MM.1S (cell line): ENCODE data around the gene POLG.

Experiments
- DNase-seq: peaks from one replicate; pipeline ENCODE4 v3.0.0-alpha.2; 2015
- H2AFZ ChIP-seq: fragments of 300-600 bp; sonication (generic); 2 replicates; pipeline ENCODE4 v1.6.0; 2016; ENCODE audit warnings: antibody characterized with exemption, low read length
- H3F3A ChIP-seq: fragments of 300-600 bp; sonication (generic); 2 replicates; pipeline ENCODE4 v1.6.1; 2016; ENCODE audit warnings: mild to moderate bottlenecking, antibody characterized with exemption, low read length, moderate library complexity, mixed read lengths; ENCODE audit not compliant: insufficient read depth
- H3K27ac ChIP-seq: fragments of 300-600 bp; sonication (generic); 2 replicates; pipeline ENCODE4 v1.5.1; 2016; ENCODE audit warnings: mild to moderate bottlenecking, low read length
- H3K27me3 ChIP-seq: fragments of 300-600 bp; sonication (generic); replicated peaks from 2 replicates; pipeline ENCODE4 v1.6.0; 2016; ENCODE audit warnings: low read length; ENCODE audit not compliant: insufficient read depth
- H3K36me3 ChIP-seq: fragments of 300-600 bp; sonication (generic); replicated peaks from 2 replicates; pipeline ENCODE4 v1.6.1; 2016; ENCODE audit warnings: mild to moderate bottlenecking, low read length, mixed read lengths; ENCODE audit not compliant: insufficient read depth
- H3K4me1 ChIP-seq: fragments of 300-600 bp; sonication (generic); 2 replicates; pipeline ENCODE4 v1.6.1; 2016; ENCODE audit warnings: low read length, mixed read lengths
- H3K4me2 ChIP-seq: fragments of 300-600 bp; sonication (generic); 2 replicates; pipeline ENCODE4 v1.6.0; 2016; ENCODE audit warnings: low read depth, low read length
- H3K4me3 ChIP-seq: fragments of 300-600 bp; sonication (generic); 2 replicates; pipeline ENCODE4 v1.5.1; 2016; ENCODE audit warnings: low read length, mixed read lengths
- H3K79me2 ChIP-seq: fragments of 300-600 bp; sonication (generic); 2 replicates; pipeline ENCODE4 v1.6.1; 2016; ENCODE audit warnings: mixed run types, low read length, mixed read lengths
- H3K9ac ChIP-seq: fragments of 300-600 bp; sonication (generic); 2 replicates; pipeline ENCODE4 v1.6.1; 2016; ENCODE audit warnings: low read length, mixed read lengths
- H3K9me2 ChIP-seq: fragments of 300-600 bp; sonication (generic); replicated peaks from 2 replicates; pipeline ENCODE4 v1.6.1; 2016; ENCODE audit warnings: mild to moderate bottlenecking, low read length, mixed read lengths; ENCODE audit not compliant: insufficient read depth
- H3K9me3 ChIP-seq: fragments of 300-600 bp; sonication (generic); replicated peaks from 2 replicates; pipeline ENCODE4 v1.6.1; 2016; ENCODE audit warnings: mild to moderate bottlenecking, low read length, mixed read lengths; ENCODE audit not compliant: insufficient read depth
- H4K20me1 ChIP-seq: fragments of 300-600 bp; sonication (generic); 2 replicates; pipeline ENCODE4 v1.6.1; 2016; ENCODE audit warnings: mild to moderate bottlenecking, low read length, moderate library complexity, mixed read lengths; ENCODE audit not compliant: insufficient read depth
- EZH2 ChIP-seq: fragments of 300-600 bp; sonication (generic); optimal IDR thresholded peaks from 2 replicates; pipeline ENCODE3; 2017; ENCODE audit warnings: low read depth, mild to moderate bottlenecking, antibody characterized with exemption, low read length, mixed read lengths
- EZH2phosphoT487 ChIP-seq: fragments of 300-600 bp; sonication (generic); IDR thresholded peaks from 2 replicates; pipeline ENCODE4 v1.6.1; 2018; ENCODE audit warnings: antibody characterized with exemption, low read length
- TF ChIP-seq, protein P1 (sequence below): fragments of 300-600 bp; sonication (generic); IDR thresholded peaks from 2 replicates; pipeline ENCODE4 v1.5.1; 2016; ENCODE audit warnings: antibody characterized with exemption, low read length, mixed read lengths

The POLG gene

DNA sequence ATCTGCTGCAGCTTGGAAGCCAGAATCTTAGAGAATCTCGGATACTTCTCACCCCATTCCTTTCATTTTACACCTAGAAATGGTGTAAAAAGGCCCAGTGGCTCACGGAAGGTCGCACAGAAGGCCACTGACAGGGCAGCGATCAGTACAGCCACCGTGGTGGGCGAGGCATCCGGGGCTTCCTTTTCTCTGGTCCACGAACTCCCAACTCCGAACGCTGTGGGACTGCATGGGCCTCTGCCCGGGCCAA, 36.3 kb upstream of the POLG start:
- Histone ChIP-seq H3K4me1 (no peaks in the 10 kb centered on the region), H3K27ac (no peak overlapping the region), H3K4me3 (no peak overlapping the region), H3K79me2 (no peaks in the 10 kb centered on the region), H2AFZ (no peak overlapping the region), H3K9ac (no peak overlapping the region), H3F3A (no peaks in the 10 kb centered on the region), H3K9me2 (no peaks in the 10 kb centered on the region), H3K27me3 (peaks cover 97% of the 10 kb centered on the region), H3K36me3 (no peaks in the 10 kb centered on the region), H3K4me2 (no peak overlapping the region), H3K9me3 (no peaks in the 10 kb centered on the region), H4K20me1 (no peaks in the 10 kb centered on the region)
- TF ChIP-seq EZH2 = no peak
- no peak for TF ChIP-seq EZH2phosphoT487
- TF ChIP-seq, protein P1, sequence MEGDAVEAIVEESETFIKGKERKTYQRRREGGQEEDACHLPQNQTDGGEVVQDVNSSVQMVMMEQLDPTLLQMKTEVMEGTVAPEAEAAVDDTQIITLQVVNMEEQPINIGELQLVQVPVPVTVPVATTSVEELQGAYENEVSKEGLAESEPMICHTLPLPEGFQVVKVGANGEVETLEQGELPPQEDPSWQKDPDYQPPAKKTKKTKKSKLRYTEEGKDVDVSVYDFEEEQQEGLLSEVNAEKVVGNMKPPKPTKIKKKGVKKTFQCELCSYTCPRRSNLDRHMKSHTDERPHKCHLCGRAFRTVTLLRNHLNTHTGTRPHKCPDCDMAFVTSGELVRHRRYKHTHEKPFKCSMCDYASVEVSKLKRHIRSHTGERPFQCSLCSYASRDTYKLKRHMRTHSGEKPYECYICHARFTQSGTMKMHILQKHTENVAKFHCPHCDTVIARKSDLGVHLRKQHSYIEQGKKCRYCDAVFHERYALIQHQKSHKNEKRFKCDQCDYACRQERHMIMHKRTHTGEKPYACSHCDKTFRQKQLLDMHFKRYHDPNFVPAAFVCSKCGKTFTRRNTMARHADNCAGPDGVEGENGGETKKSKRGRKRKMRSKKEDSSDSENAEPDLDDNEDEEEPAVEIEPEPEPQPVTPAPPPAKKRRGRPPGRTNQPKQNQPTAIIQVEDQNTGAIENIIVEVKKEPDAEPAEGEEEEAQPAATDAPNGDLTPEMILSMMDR = no peak
- DNase-seq = no peak

DNA sequence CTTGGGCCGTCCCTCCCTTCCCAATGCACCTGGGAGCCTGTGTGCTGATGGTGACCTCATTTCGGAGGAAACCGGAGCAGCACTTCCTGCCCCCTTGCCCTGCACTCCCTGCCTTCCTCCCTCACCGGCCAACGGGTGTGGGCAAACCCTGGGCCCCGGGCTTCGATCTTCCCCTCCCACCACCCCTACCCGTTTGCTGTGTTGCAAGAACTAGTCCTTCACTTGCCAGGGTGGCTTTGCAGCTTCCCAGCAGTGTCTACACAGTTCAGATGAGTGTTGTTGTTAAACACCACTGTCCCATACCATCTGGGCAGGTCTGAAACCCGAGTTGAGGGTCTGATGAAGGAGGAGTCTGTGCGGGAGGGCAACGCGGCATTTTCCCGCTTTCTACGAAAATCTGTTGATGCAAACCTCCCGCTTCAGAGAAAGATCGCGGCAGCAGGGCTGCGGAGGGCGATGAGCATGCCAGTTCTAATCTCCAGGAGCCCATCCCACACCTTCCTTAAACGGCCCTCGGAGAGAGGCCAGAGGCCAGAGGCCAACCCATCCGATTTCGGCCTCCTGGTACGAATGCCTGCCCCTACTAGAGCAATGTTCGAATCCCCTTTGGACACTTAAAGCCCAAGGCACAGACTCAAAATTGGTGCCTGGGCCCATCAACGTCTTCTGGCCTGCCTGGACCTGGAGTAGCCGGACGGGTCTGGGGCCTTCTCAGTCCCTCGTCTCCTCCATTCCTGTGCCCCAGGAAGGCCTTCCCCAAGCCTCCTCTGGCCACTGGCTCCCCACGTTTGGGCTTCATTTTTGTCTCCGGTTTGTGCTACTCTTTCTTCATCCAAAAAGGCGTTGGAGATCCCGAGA, 35.7 kb upstream of the POLG start:
- DNase-seq = no peak
- Histone ChIP-seq H3K36me3 (no peaks in the 10 kb centered on the region), H3K9ac (no peak overlapping the region), H3K4me3 (no peak overlapping the region), H3K79me2 (no peaks in the 10 kb centered on the region), H4K20me1 (no peaks in the 10 kb centered on the region), H3F3A (no peaks in the 10 kb centered on the region), H3K4me1 (no peaks in the 10 kb centered on the region), H3K9me3 (no peaks in the 10 kb centered on the region), H2AFZ (no peak overlapping the region), H3K27ac (no peak overlapping the region), H3K9me2 (no peaks in the 10 kb centered on the region), H3K4me2 (no peak overlapping the region), H3K27me3 (peaks cover 97% of the 10 kb centered on the region)
- TF ChIP-seq EZH2phosphoT487 (no peak), EZH2 (no peak)
- TF ChIP-seq, protein P1 = no peak

DNA sequence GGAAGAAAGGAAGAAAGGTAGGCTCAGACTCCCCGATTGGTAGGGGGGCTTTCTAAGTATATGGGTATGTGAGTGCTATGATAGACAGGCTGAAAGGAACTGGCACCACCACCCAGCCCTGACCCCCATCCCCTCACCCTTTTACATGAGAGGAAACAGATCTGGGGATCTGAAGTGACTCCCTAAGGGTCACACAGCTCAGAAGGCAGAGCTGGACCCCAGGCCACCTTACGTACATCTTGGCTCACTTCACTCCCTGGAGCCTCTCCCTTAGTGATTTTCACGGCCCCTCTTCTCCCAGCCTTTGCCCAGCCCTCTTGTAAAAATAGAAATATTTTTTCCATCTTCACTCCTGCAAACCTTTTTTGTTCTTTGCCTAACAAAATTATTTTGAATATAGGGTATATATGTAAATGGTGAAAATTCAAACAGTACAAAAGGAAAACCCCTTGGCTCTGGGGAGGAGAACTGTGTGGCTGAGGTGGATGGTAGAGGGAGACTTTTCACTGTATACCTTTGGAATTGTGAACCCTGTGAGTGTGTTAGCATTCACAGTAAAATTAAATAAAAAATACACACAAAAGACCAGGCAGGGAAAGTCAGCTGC, 34.8 kb upstream of the POLG start:
- TF ChIP-seq EZH2phosphoT487 = no peak
- TF ChIP-seq, protein P1 = no peak
- no peak for TF ChIP-seq EZH2
- Histone ChIP-seq H3K9ac (no peak overlapping the region), H3K36me3 (no peaks in the 10 kb centered on the region), H3F3A (no peaks in the 10 kb centered on the region), H3K9me3 (no peaks in the 10 kb centered on the region), H3K9me2 (no peaks in the 10 kb centered on the region), H3K79me2 (no peaks in the 10 kb centered on the region), H2AFZ (no peak overlapping the region), H4K20me1 (no peaks in the 10 kb centered on the region), H3K4me1 (no peaks in the 10 kb centered on the region), H3K27me3 (peaks cover 97% of the 10 kb centered on the region), H3K4me2 (no peak overlapping the region), H3K27ac (no peak overlapping the region), H3K4me3 (no peak overlapping the region)
- no peak for DNase-seq
